HG03558 (cell line): ENCODE results near the gene WDFY2.
"Not testable (repeated sequence)": the region's sequence is repeated elsewhere in the genome, so short reads cannot be mapped to it uniquely, and the experiment has no call there.

ENCODE experiments used
- ATAC-seq: cut with Tn5 transposase; IDR thresholded peaks from one replicate; pipeline ENCODE4 v1.9.1; 2021; ENCODE audit warnings: moderate number of reproducible peaks; ENCODE audit not compliant: unreplicated experiment; ENCODE audit errors: extremely low read depth

The WDFY2 gene

DNA sequence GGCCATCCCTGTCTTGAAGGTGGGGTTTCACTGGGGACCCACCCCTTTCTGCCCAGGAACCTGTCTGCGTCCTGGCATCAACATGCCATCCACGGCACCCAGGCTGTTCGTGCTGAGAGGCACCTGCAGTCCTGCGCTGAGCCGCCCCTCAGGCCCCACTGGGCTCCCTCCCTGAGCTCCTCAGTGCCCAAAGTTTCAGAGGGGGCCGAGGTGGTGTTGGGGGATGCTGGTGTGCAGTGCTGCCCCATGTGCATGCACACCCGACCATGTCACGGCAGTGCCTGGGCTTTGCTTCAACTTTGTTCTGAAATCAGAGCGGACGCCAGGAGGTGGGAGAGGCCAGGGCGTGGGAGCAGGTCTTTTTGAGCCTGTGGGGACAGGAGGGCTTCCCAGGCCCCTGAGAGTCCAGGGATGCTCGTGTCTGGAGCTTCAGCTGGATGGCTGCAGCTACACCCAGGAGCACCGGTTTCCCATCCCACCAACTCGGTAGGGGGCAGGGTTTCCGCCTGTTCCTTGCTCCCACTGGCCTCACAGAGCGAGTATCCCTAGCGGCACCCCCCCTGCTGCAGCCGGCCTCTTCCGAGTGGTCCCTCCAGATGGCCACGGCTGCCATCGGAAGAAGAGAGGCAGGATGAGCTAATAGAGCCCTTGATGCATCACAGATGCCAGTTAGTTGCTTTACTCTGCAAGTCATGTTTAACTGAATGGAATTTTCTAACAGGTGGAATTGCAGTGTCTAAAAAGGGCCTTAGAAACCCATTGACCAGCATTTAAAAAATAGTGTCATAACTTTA, 44.0 kb downstream of the WDFY2 start:
- no peak for ATAC-seq

- ATAC-seq = no peak
Observed at GRCh38 chr13:51629491-51630287, 45.4 kb downstream of the WDFY2 start.

DNA sequence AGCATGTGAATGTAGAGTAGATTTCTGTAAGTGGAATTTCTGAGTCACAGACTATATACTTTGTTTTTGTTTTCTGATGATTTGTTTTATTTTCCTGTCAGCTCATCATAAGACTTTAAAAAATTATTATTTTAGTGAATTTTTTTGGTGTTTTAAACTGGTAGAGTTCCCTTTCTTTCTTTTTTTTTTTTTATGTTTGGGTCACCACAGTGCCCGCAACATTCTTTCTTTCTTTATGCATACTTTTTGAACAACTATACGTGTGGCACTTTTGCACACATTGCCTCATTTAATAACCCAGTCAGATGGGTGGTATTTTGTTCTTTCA, 46.0 kb downstream of the WDFY2 start:
- no peak for ATAC-seq

DNA sequence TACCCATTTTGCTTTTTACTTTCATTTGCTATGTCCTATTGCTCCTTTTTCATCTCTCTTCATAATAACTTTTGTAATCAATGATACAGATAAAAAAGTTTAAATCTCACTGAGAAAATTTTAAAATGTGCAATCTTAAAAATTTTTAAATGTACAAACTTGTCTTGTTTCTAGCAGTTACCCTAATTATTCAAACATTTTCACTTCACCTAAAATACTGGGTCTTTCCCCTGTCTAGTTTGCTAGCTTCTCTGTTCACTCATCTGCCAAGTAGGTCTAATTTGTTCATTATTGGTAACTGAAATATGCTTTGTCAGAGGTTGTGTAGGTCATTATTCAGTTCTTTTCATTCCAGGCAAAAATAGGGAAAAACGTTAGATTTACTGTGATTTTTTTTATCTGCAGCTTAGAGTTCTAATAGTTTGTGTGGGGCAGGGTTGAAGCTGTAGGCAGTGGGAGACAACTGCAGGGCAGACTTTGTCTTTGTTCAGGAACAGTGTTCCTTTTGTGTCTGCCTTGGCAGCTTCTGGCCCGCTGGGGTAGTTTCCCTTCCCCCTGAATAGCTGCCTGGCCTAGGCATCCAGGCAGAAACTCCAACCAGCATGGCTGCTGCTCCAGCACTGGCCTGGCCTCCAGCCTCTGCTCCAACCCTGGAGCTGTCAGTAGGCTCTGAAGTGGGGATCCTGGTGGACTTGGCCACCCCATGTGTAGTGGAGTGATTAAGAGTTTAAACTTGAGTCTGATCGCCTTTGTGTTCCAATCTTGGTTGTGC, 48.5 kb downstream of the WDFY2 start:
- no peak for ATAC-seq

GRCh38 chr13:51635137-51635878, 51.0 kb downstream of the WDFY2 start:
- ATAC-seq = no peak

GRCh38 chr13:51636349-51636890, 52.2 kb downstream of the WDFY2 start:
- no peak for ATAC-seq

GRCh38 chr13:51637852-51638215, 53.6 kb downstream of the WDFY2 start:
- no peak for ATAC-seq

DNA sequence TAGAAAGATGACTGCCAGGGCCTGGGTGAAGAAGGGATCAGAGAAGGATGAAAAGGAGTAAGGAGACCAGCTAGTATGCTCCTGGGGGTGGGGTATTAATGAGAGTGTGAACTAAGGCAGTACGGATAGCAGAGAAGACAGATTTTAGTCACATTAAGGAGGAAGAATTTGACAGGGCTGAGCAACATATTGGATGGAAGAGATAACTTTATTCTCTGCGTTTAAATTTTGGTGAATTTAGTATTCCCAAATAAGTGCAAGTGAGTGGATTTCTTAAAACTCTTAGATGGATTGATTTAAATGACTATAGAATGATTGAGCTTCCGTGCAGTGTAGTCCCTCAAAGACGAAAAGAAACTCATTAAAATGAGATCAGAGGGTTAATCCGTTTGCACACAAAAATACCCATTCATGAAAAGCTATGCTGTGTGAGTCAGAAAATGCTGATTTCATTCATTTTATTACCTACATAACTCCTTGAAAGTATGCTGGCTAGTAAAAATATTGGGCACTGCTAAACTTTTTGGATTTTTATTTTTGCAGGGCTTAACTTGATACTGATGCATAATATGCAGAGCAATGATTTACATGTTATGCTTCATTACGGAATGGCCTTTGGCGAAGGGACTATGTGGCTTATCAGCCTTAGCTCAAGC, 54.1 kb downstream of the WDFY2 start:
- ATAC-seq = no peak

GRCh38 chr13:51639171-51639570, 54.9 kb downstream of the WDFY2 start:
- ATAC-seq = no peak

GRCh38 chr13:51640696-51641095, 56.4 kb downstream of the WDFY2 start:
- ATAC-seq = not testable (repeated sequence)

- no peak for ATAC-seq
Observed at GRCh38 chr13:51643105-51643881, 59.0 kb downstream of the WDFY2 start.

GRCh38 chr13:51643882-51644281, 59.6 kb downstream of the WDFY2 start:
- no peak for ATAC-seq

DNA sequence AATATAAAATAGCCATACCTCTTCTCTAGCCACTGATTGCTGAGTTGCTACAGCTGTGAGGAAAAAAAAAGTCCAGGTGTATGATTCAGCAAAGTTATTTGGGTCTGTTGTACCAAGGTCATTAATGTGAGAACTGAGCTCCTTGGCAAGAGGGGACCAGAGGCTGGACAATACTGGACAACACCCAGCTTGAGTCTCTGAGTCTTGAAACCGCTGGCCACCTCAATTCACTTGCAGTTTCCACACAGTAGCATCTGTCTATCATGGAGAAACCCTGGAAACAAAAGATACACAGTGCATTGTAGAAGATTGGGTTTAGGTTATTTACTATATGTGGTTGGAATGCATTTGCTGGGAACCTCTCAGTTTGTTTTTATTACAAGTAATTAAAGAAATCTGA, 60.4 kb downstream of the WDFY2 start:
- ATAC-seq = no peak

DNA sequence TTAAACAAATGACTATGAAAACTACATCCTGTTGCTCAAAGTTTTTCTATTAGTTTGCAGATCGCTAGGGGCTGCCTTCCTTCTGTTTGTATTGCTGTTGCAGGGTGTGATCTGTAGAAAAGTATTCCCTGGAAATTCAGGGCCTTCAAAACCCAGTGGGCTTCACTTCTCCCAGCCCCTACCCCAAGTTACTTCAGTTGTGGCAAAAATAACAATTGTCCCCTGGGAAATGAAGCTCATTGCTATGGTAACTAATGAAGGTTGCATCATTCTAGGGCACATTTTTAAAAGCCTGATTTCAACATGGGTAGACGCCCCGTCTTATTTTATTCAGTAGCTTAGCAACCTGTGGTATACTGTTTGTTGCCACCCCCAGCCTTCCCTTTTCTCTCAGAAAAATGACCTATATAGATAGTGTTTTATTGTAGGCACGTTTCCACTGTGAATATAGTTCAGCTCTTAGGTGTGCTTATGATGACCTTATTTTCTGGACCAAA, 60.9 kb downstream of the WDFY2 start:
- ATAC-seq = no peak

DNA sequence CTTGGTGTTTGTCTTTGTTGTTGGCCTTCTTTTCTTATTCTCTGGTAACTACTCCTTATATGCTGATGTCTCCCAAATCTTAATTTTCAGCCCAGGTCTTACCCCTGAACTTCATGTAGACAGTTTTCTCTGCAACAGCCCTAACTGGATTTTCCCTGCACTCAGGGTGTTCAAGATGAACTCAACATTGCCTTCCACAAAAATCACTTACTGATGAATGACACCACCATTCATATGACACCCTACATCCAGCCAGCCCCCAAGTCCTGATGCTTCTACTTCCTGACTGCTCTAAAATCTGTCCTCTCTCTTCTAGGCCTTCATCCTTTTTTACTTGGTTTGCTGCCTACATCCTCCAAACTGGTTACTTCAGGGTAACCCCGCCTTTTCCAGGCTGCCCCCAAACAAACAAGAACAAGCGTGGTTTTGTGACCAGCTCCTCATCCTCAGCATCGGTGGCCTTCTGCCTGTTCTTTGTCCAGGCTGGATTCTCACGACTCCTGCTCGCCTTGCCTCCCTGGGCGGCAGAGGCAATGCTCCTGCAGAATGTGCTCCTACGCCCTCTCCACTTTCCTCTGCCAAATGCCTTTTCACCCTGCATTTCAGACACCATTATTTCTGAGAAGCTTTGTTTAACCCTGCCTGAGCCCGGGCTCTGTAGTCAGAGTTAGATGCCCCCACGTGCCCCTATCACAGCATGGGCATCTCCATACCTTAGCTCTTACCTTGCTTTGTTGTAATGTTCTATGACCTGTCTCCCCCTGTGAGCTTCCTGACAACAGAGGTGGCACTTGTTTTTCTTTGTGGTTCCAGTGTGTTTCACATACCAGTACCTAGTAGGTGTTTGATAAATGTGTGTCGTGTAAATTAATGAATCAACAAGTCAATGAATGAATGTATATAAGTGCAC, 61.8 kb downstream of the WDFY2 start:
- ATAC-seq = no peak

- no peak for ATAC-seq
Observed at GRCh38 chr13:51647067-51647466, 62.8 kb downstream of the WDFY2 start.

- ATAC-seq = not testable (repeated sequence)
Observed at GRCh38 chr13:51652193-51652592, 67.9 kb downstream of the WDFY2 start.
